CD4-positive, alpha-beta T cell treated with Interleukin-4 for 4 hours (primary cell): ENCODE results near the gene TM4SF18.

Experiments
- DNase-seq: peaks from one replicate; pipeline ENCODE4 v3.0.0-alpha.2; 2020

The TM4SF18 gene

GRCh38 chr3:149325581-149325980 is 7.9 kb downstream of the TM4SF18 start:
- no peak for DNase-seq

- no peak for DNase-seq
Measured at GRCh38 chr3:149324332-149324731, 9.1 kb downstream of the TM4SF18 start.

GRCh38 chr3:149321640-149322039 is 11.8 kb downstream of the TM4SF18 start:
- DNase-seq, result no peak

GRCh38 chr3:149321136-149321535 is 12.3 kb downstream of the TM4SF18 start:
- DNase-seq, result no peak

- DNase-seq, result no peak
Measured at GRCh38 chr3:149319750-149320149, 13.7 kb downstream of the TM4SF18 start.

- no peak for DNase-seq
Measured at GRCh38 chr3:149317072-149317471, 16.4 kb downstream of the TM4SF18 start.

- DNase-seq, result no peak
Measured at GRCh38 chr3:149316437-149316836, 17.0 kb downstream of the TM4SF18 start.

- no peak for DNase-seq
Measured at GRCh38 chr3:149315694-149316093, 17.7 kb downstream of the TM4SF18 start.

- DNase-seq, result no peak
Measured at GRCh38 chr3:149314807-149315578, 18.4 kb downstream of the TM4SF18 start.

- no peak for DNase-seq
Measured at GRCh38 chr3:149313542-149313941, 19.9 kb downstream of the TM4SF18 start.

- no peak for DNase-seq
Measured at GRCh38 chr3:149310796-149311534, 22.5 kb downstream of the TM4SF18 start.

GRCh38 chr3:149307435-149307783 is 26.0 kb downstream of the TM4SF18 start:
- DNase-seq, result no peak

GRCh38 chr3:149306751-149307434 is 26.5 kb downstream of the TM4SF18 start:
- DNase-seq, result no peak

- DNase-seq, result no peak
Measured at GRCh38 chr3:149305376-149305775, 28.1 kb downstream of the TM4SF18 start.

GRCh38 chr3:149299938-149300801 is 33.3 kb downstream of the TM4SF18 start:
- DNase-seq, result no peak

GRCh38 chr3:149296972-149297371 is 36.5 kb downstream of the TM4SF18 start:
- no peak for DNase-seq

- no peak for DNase-seq
Measured at GRCh38 chr3:149292666-149293065, 40.8 kb downstream of the TM4SF18 start.

- peak; percentile 14 for DNase-seq
Measured at GRCh38 chr3:149291178-149291577, 42.3 kb downstream of the TM4SF18 start.

GRCh38 chr3:149288655-149289054 is 44.8 kb downstream of the TM4SF18 start:
- DNase-seq, result no peak

GRCh38 chr3:149284034-149284433 is 49.4 kb downstream of the TM4SF18 start:
- no peak for DNase-seq

GRCh38 chr3:149283401-149283800 is 50.0 kb downstream of the TM4SF18 start:
- DNase-seq, result no peak

GRCh38 chr3:149282836-149283235 is 50.6 kb downstream of the TM4SF18 start:
- DNase-seq, result no peak

GRCh38 chr3:149282322-149282721 is 51.1 kb downstream of the TM4SF18 start:
- no peak for DNase-seq
